Measurements from ENCODE around the gene LCK. TPM values are rescaled to one million over a fixed set of nuclear protein-coding genes. Genes with fewer than 3 reads are reported as not detected.
A peak's percentile ranks its signal among the peaks of the same experiment; 100 is the strongest.

LCK gene
- total and polyA plus RNA-seq, 2 donors (not counting 1 experiment from before 2014, with no cell fraction given), result 22.3 to 23.8 TPM

DNA sequence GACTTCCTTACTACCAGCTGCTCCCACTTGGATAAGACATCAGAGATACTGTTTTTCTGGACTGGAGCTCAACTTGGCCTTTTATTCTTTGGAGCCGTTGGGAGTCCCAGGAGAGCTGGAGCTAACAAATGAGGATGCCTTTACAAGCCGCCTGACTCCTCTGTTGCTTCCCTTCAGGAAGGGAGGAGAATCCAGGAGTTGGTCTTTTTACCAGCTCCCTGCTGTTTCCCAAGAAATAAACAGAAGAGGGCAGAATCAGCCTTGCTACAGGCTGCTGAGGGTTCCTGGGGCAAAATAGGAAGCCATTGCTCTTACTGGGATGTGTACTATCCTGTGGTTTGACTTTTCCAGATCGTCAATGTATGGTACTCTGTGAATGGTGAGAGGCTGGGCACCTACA is 27.4 kb upstream of the LCK start:
- DNase-seq (no peak), ATAC-seq (ENCODE audit: low read depth) (no peak)
- no peaks in the 10 kb centered on the region for H3K9me3 ChIP-seq (ENCODE audit: control extremely low read depth in 1 of 3, control insufficient read depth in 2 of 3, insufficient read depth in 1 of 3, low read length in 2 of 3)
- Mint-ChIP-seq H3K27me3 (no peaks in the 10 kb centered on the region), H3K4me1 (peaks cover 43% of the 10 kb centered on the region), H3K9me3 (ENCODE audit: insufficient read depth) (no peaks in the 10 kb centered on the region), H3K27ac (peak overlapping the region; percentile 61), H3K4me3 (peak overlapping the region; percentile 97)
- H3K79me2 ChIP-seq (ENCODE audit: control insufficient read depth, insufficient read depth, low read length), result peaks cover 46% of the 10 kb centered on the region
- H3K4me3 ChIP-seq (ENCODE audit: control extremely low read depth in 1 of 5, extremely low read depth in 1 of 5, insufficient read depth in 1 of 5, low read depth in 2 of 5, low read length in 4 of 5), result no peak overlapping the region
- TF ChIP-seq, protein P1, sequence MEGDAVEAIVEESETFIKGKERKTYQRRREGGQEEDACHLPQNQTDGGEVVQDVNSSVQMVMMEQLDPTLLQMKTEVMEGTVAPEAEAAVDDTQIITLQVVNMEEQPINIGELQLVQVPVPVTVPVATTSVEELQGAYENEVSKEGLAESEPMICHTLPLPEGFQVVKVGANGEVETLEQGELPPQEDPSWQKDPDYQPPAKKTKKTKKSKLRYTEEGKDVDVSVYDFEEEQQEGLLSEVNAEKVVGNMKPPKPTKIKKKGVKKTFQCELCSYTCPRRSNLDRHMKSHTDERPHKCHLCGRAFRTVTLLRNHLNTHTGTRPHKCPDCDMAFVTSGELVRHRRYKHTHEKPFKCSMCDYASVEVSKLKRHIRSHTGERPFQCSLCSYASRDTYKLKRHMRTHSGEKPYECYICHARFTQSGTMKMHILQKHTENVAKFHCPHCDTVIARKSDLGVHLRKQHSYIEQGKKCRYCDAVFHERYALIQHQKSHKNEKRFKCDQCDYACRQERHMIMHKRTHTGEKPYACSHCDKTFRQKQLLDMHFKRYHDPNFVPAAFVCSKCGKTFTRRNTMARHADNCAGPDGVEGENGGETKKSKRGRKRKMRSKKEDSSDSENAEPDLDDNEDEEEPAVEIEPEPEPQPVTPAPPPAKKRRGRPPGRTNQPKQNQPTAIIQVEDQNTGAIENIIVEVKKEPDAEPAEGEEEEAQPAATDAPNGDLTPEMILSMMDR (IDR thresholded peaks at IDR 0.05), result no peak
- TF ChIP-seq EZH2 (IDR thresholded peaks at IDR 0.05; ENCODE audit: borderline replicate concordance, insufficient read depth, low read depth, low read length, poor library complexity, severe bottlenecking), result no peak
- peak overlapping the region in 1 of 2 donors; percentile 38 for H3K27ac ChIP-seq (ENCODE audit: low read length in 2 of 2)
- 95% methylated on average over 3 of the region's 3 CpGs for WGBS (ENCODE audit: insufficient coverage)
- no peak overlapping the region for H2AFZ ChIP-seq (ENCODE audit: insufficient read depth, low read depth, low read length, poor library complexity, severe bottlenecking)
- CTCF ChIA-PET, result interaction anchor here (0.7 to 3.6 kb wide), 5 partner anchors 16 to 177 kb away, joined by 3 to 15 read pairs (median 4); partner anchors contain the start of gene CCDC28B
- H3K4me1 ChIP-seq (ENCODE audit: control insufficient read depth in 2 of 2, insufficient read depth in 2 of 2, low read length in 2 of 2), result peaks cover 28 to 30% of the 10 kb centered on the region in 2 donors
- H3K4me2 ChIP-seq (replicated peaks; ENCODE audit: low read depth, low read length, poor library complexity, severe bottlenecking), result peak overlapping the region; percentile 87
- peaks cover 8% of the 10 kb centered on the region for H4K20me1 ChIP-seq (ENCODE audit: control insufficient read depth, insufficient read depth, low read length, poor library complexity, severe bottlenecking)
- intact Hi-C loops (cut with micrococcal nuclease), result no loop called here
- no peak overlapping the region for H3K9ac ChIP-seq (ENCODE audit: low read length)
- POLR2A ChIA-PET, result interaction anchor here (1.2 to 2.0 kb wide), 2 partner anchors 17 to 93 kb away, joined by 3 to 9 read pairs; no protein-coding TSS in a partner anchor
- peaks cover 7 to 46% of the 10 kb centered on the region in 2 experiments for H3K36me3 ChIP-seq (replicated peaks in 1 of 2; ENCODE audit: control extremely low read depth in 1 of 2, control insufficient read depth in 1 of 2, extremely low read depth in 1 of 2, insufficient read depth in 2 of 2, low read length in 1 of 2)
- no peaks in the 10 kb centered on the region for H3K27me3 ChIP-seq (replicated peaks in 1 of 4; ENCODE audit: control extremely low read depth in 1 of 4, control insufficient read depth in 3 of 4, insufficient read depth in 4 of 4, low read length in 3 of 4)

DNA sequence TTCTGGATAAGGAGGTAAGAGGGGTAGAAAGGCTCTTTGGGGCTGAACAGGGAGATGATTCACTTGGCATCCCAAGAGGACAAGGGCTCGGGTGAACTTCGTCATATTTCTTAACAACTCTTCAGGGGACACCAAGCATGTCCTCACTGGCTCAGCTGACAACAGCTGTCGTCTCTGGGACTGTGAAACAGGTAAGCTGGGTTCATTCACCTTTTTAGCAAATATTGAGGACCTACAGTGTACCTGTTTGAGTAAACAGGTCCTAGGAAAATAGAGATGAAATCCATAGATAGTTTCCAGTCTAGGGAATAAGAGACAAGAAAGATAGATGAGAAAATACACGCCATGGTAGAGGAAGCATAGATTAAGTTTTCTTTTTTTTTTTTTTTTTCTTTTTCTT is 26.8 kb upstream of the LCK start:
- Histone ChIP-seq H3K79me2 (ENCODE audit: control insufficient read depth, insufficient read depth, low read length) (peaks cover 46% of the 10 kb centered on the region), H3K27ac (ENCODE audit: low read length in 2 of 2) (peak overlapping the region in 1 of 2 donors; percentile 38), H3K9me3 (ENCODE audit: control extremely low read depth in 1 of 3, control insufficient read depth in 2 of 3, insufficient read depth in 1 of 3, low read length in 2 of 3) (no peaks in the 10 kb centered on the region), H4K20me1 (ENCODE audit: control insufficient read depth, insufficient read depth, low read length, poor library complexity, severe bottlenecking) (peaks cover 8% of the 10 kb centered on the region), H3K36me3 (replicated peaks in 1 of 2; ENCODE audit: control extremely low read depth in 1 of 2, control insufficient read depth in 1 of 2, extremely low read depth in 1 of 2, insufficient read depth in 2 of 2, low read length in 1 of 2) (peaks cover 8 to 50% of the 10 kb centered on the region in 2 experiments), H2AFZ (ENCODE audit: insufficient read depth, low read depth, low read length, poor library complexity, severe bottlenecking) (no peak overlapping the region), H3K4me1 (ENCODE audit: control insufficient read depth in 2 of 2, insufficient read depth in 2 of 2, low read length in 2 of 2) (peaks cover 28 to 30% of the 10 kb centered on the region in 2 donors), H3K4me2 (replicated peaks; ENCODE audit: low read depth, low read length, poor library complexity, severe bottlenecking) (no peak overlapping the region), H3K4me3 (ENCODE audit: control extremely low read depth in 1 of 5, extremely low read depth in 1 of 5, insufficient read depth in 1 of 5, low read depth in 2 of 5, low read length in 4 of 5) (no peak overlapping the region), H3K27me3 (replicated peaks in 1 of 4; ENCODE audit: control extremely low read depth in 1 of 4, control insufficient read depth in 3 of 4, insufficient read depth in 4 of 4, low read length in 3 of 4) (no peaks in the 10 kb centered on the region), H3K9ac (ENCODE audit: low read length) (no peak overlapping the region)
- Mint-ChIP-seq H3K27me3 (no peaks in the 10 kb centered on the region), H3K4me1 (peaks cover 43% of the 10 kb centered on the region), H3K4me3 (peak overlapping the region; percentile 75), H3K27ac (peak overlapping the region; percentile 61), H3K9me3 (ENCODE audit: insufficient read depth) (no peaks in the 10 kb centered on the region)
- POLR2A ChIA-PET, result interaction anchor here (0.7 to 2.0 kb wide), 2 partner anchors 16 to 572 kb away, joined by 6 to 9 read pairs; no protein-coding TSS in a partner anchor
- DNase-seq (no peak), ATAC-seq (ENCODE audit: low read depth) (no peak)
- CTCF ChIA-PET, result interaction anchor here (0.8 to 3.6 kb wide), 3 partner anchors 16 to 93 kb away, joined by 3 to 15 read pairs (median 11); no protein-coding TSS in a partner anchor
- 100% methylated on average over 3 of the region's 4 CpGs for WGBS (ENCODE audit: insufficient coverage)
- no peak for TF ChIP-seq EZH2 (IDR thresholded peaks at IDR 0.05; ENCODE audit: borderline replicate concordance, insufficient read depth, low read depth, low read length, poor library complexity, severe bottlenecking)
- TF ChIP-seq, protein P1 (IDR thresholded peaks at IDR 0.05), result no peak
- intact Hi-C loops (cut with micrococcal nuclease), result no loop called here

All from B cell (primary cell).